ENCODE measurements around the gene ZC3H8. TPM values are rescaled to one million over a fixed set of nuclear protein-coding genes. Genes with fewer than 3 reads are reported as not detected.
A peak's percentile ranks its signal among the peaks of the same experiment; 100 is the strongest.

ZC3H8 gene
- total and polyA plus RNA-seq, 8 donors = 3.1 to 8.6 (median 4.3) TPM

- no peak overlapping the region for H3K27ac ChIP-seq
- H3K27me3 ChIP-seq = no peaks in the 10 kb centered on the region
- H3K4me3 ChIP-seq = no peak overlapping the region
- peaks cover 0 to 10% (median 7%) of the 10 kb centered on the region in 3 donors for H3K36me3 ChIP-seq
- intact Hi-C loops (cut with DNase I) = no loop called here
- ATAC-seq (no peak), DNase-seq (no peak), FAIRE-seq (no peak)
- WGBS, 2 donors = 80 to 83% methylated on average over 3 of the region's 3 CpGs
- TF ChIP-seq CTCF (IDR thresholded peaks at IDR 0.05) = no peak
- H3K9me3 ChIP-seq = no peaks in the 10 kb centered on the region
- peaks cover 0 to 12% (median 9%) of the 10 kb centered on the region in 3 donors for H3K4me1 ChIP-seq
These were observed 3.6 kb downstream of the ZC3H8 start for GRCh38 chr2:112251271-112251670.

- Histone ChIP-seq H3K36me3 (peaks cover 0 to 14% (median 7%) of the 10 kb centered on the region in 3 donors), H3K27me3 (no peaks in the 10 kb centered on the region), H3K9me3 (no peaks in the 10 kb centered on the region), H3K27ac (no peak overlapping the region), H3K4me1 (peaks cover 0 to 7% (median 5%) of the 10 kb centered on the region in 3 donors), H3K4me3 (no peak overlapping the region)
- no peak for DNase-seq
- WGBS, 2 donors = 95 to 100% methylated on average over 1 of the region's 1 CpG
- ATAC-seq = no peak
- intact Hi-C loops (cut with DNase I) = no loop called here
- FAIRE-seq = no peak
- TF ChIP-seq CTCF (IDR thresholded peaks at IDR 0.05) = no peak
These were observed 10.0 kb downstream of the ZC3H8 start for GRCh38 chr2:112244854-112245253.

- TF ChIP-seq CTCF (IDR thresholded peaks at IDR 0.05) = no peak
- Histone ChIP-seq H3K4me1 (peaks cover 0 to 7% (median 5%) of the 10 kb centered on the region in 3 donors), H3K36me3 (peaks cover 0 to 7% (median 0%) of the 10 kb centered on the region in 3 donors), H3K4me3 (no peak overlapping the region), H3K9me3 (no peaks in the 10 kb centered on the region), H3K27ac (no peak overlapping the region), H3K27me3 (no peaks in the 10 kb centered on the region)
- ATAC-seq (no peak), FAIRE-seq (no peak), DNase-seq (no peak)
- intact Hi-C loops (cut with DNase I) = no loop called here
- 70 to 88% methylated on average over 4 of the region's 4 CpGs for WGBS, 2 donors
These were observed 11.6 kb downstream of the ZC3H8 start for GRCh38 chr2:112243233-112243632.

GRCh38 chr2:112242384-112242783, 12.5 kb downstream of the ZC3H8 start:
- H3K9me3 ChIP-seq = no peaks in the 10 kb centered on the region
- no peak overlapping the region for H3K27ac ChIP-seq
- ATAC-seq (peak in 1 of 4 donors; percentile 48), DNase-seq (no peak), FAIRE-seq (no peak)
- H3K36me3 ChIP-seq = peaks cover 0 to 7% (median 0%) of the 10 kb centered on the region in 3 donors
- no peaks in the 10 kb centered on the region for H3K27me3 ChIP-seq
- no peak for TF ChIP-seq CTCF (IDR thresholded peaks at IDR 0.05)
- 69% methylated on average over 3 of the region's 3 CpGs for WGBS, 2 donors
- H3K4me1 ChIP-seq = peaks cover 0 to 7% (median 5%) of the 10 kb centered on the region in 3 donors
- intact Hi-C loops (cut with DNase I) = no loop called here
- H3K4me3 ChIP-seq = no peak overlapping the region

- 98 to 100% methylated on average over 1 of the region's 1 CpG for WGBS, 2 donors
These were observed 15.0 kb downstream of the ZC3H8 start for GRCh38 chr2:112239862-112240261.

More at GRCh38 chr2:112239862-112240261, 15.0 kb downstream of the ZC3H8 start:
- no peak for FAIRE-seq
- H3K4me1 ChIP-seq = peaks cover 0 to 7% (median 5%) of the 10 kb centered on the region in 3 donors
- TF ChIP-seq CTCF (IDR thresholded peaks at IDR 0.05) = no peak
- H3K27me3 ChIP-seq = no peaks in the 10 kb centered on the region
- intact Hi-C loops (cut with DNase I) = no loop called here
- no peak for ATAC-seq
- H3K27ac ChIP-seq = no peak overlapping the region
- H3K36me3 ChIP-seq = no peaks in the 10 kb centered on the region
- no peaks in the 10 kb centered on the region for H3K9me3 ChIP-seq
- no peak overlapping the region for H3K4me3 ChIP-seq
- no peak for DNase-seq
